ENCODE data around the gene TTF2. TPM values are rescaled to one million over a fixed set of nuclear protein-coding genes. Genes with fewer than 3 reads are reported as not detected.

TTF2 gene
- total RNA-seq, 2 experiments from 2014 or later: 113 to 122 TPM

GRCh38 chr1:117030271-117030877, 29.8 kb upstream of the TTF2 start:
- no peaks in the 10 kb centered on the region for H3K9me3 Mint-ChIP-seq
- no peak for DNase-seq
- H3K36me3 Mint-ChIP-seq (ENCODE audit: low read depth): no peaks in the 10 kb centered on the region
- no peaks in the 10 kb centered on the region for H3K27me3 Mint-ChIP-seq (ENCODE audit: low read depth)
- no peak overlapping the region for H3K27ac Mint-ChIP-seq
- H3K4me3 Mint-ChIP-seq: no peak overlapping the region
- H3K4me1 Mint-ChIP-seq (ENCODE audit: low read depth): peaks cover 17% of the 10 kb centered on the region
- CTCF ChIA-PET: interaction anchor here (1.1 kb wide), 1 partner anchor 27 kb away, joined by 3 read pairs; no protein-coding TSS in a partner anchor
- intact Hi-C loops (cut with micrococcal nuclease): no loop called here

- Mint-ChIP-seq H3K27ac (no peak overlapping the region), H3K9me3 (no peaks in the 10 kb centered on the region), H3K4me1 (ENCODE audit: low read depth) (peaks cover 17% of the 10 kb centered on the region), H3K27me3 (ENCODE audit: low read depth) (no peaks in the 10 kb centered on the region), H3K36me3 (ENCODE audit: low read depth) (no peaks in the 10 kb centered on the region), H3K4me3 (no peak overlapping the region)
- intact Hi-C loops (cut with micrococcal nuclease): no loop called here
- no peak for DNase-seq
- CTCF ChIA-PET: interaction anchor here (0.8 kb wide), 1 partner anchor 15 kb away, joined by 3 read pairs; no protein-coding TSS in a partner anchor
These were observed 27.9 kb upstream of the TTF2 start for GRCh38 chr1:117032266-117032665.

- H3K27me3 Mint-ChIP-seq (ENCODE audit: low read depth): no peaks in the 10 kb centered on the region
- H3K27ac Mint-ChIP-seq: no peak overlapping the region
- no peak for DNase-seq
- no peaks in the 10 kb centered on the region for H3K36me3 Mint-ChIP-seq (ENCODE audit: low read depth)
- no peak overlapping the region for H3K4me3 Mint-ChIP-seq
- H3K4me1 Mint-ChIP-seq (ENCODE audit: low read depth): peaks cover 17% of the 10 kb centered on the region
- H3K9me3 Mint-ChIP-seq: no peaks in the 10 kb centered on the region
- CTCF ChIA-PET: interaction anchor here (0.8 kb wide), 1 partner anchor 16 kb away, joined by 3 read pairs; no protein-coding TSS in a partner anchor
- intact Hi-C loops (cut with micrococcal nuclease): no loop called here
These were observed 27.2 kb upstream of the TTF2 start for GRCh38 chr1:117032681-117033539.

GRCh38 chr1:117033772-117034171, 26.4 kb upstream of the TTF2 start:
- Mint-ChIP-seq H3K4me3 (no peak overlapping the region), H3K27ac (no peak overlapping the region), H3K36me3 (ENCODE audit: low read depth) (no peaks in the 10 kb centered on the region), H3K4me1 (ENCODE audit: low read depth) (peaks cover 17% of the 10 kb centered on the region), H3K9me3 (no peaks in the 10 kb centered on the region), H3K27me3 (ENCODE audit: low read depth) (no peaks in the 10 kb centered on the region)
- intact Hi-C loops (cut with micrococcal nuclease): no loop called here
- DNase-seq: no peak
- CTCF ChIA-PET: no interaction called here

- H3K4me1 Mint-ChIP-seq (ENCODE audit: low read depth): peaks cover 15% of the 10 kb centered on the region
- H3K9me3 Mint-ChIP-seq: no peaks in the 10 kb centered on the region
- CTCF ChIA-PET: no interaction called here
- no peak overlapping the region for H3K27ac Mint-ChIP-seq
- no peak for DNase-seq
- intact Hi-C loops (cut with micrococcal nuclease): no loop called here
- H3K36me3 Mint-ChIP-seq (ENCODE audit: low read depth): no peaks in the 10 kb centered on the region
- H3K4me3 Mint-ChIP-seq: no peak overlapping the region
- no peaks in the 10 kb centered on the region for H3K27me3 Mint-ChIP-seq (ENCODE audit: low read depth)
These were observed 25.3 kb upstream of the TTF2 start for GRCh38 chr1:117034791-117035290.

- intact Hi-C loops (cut with micrococcal nuclease): no loop called here
- Mint-ChIP-seq H3K4me3 (no peak overlapping the region), H3K4me1 (ENCODE audit: low read depth) (peaks cover 6% of the 10 kb centered on the region), H3K36me3 (ENCODE audit: low read depth) (no peaks in the 10 kb centered on the region), H3K9me3 (no peaks in the 10 kb centered on the region), H3K27me3 (ENCODE audit: low read depth) (no peaks in the 10 kb centered on the region), H3K27ac (no peak overlapping the region)
- DNase-seq: no peak
- CTCF ChIA-PET: interaction anchor here (0.7 to 0.8 kb wide), 2 partner anchors 24 to 229 kb away, joined by 3 read pairs; no protein-coding TSS in a partner anchor
These were observed 24.1 kb upstream of the TTF2 start for GRCh38 chr1:117036018-117036461.

- Mint-ChIP-seq H3K4me1 (ENCODE audit: low read depth) (peaks cover 6% of the 10 kb centered on the region), H3K27me3 (ENCODE audit: low read depth) (no peaks in the 10 kb centered on the region), H3K27ac (no peak overlapping the region), H3K36me3 (ENCODE audit: low read depth) (no peaks in the 10 kb centered on the region), H3K4me3 (no peak overlapping the region), H3K9me3 (no peaks in the 10 kb centered on the region)
- no peak for DNase-seq
- CTCF ChIA-PET: interaction anchor here (1.3 kb wide), 1 partner anchor 11 kb away, joined by 3 read pairs; no protein-coding TSS in a partner anchor
- intact Hi-C loops (cut with micrococcal nuclease): no loop called here
These were observed 22.3 kb upstream of the TTF2 start for GRCh38 chr1:117037802-117038201.

- Mint-ChIP-seq H3K27ac (no peak overlapping the region), H3K4me1 (ENCODE audit: low read depth) (peaks cover 5% of the 10 kb centered on the region), H3K27me3 (ENCODE audit: low read depth) (no peaks in the 10 kb centered on the region), H3K36me3 (ENCODE audit: low read depth) (no peaks in the 10 kb centered on the region), H3K9me3 (no peaks in the 10 kb centered on the region), H3K4me3 (no peak overlapping the region)
- CTCF ChIA-PET: interaction anchor here (1.3 kb wide), 1 partner anchor 10 kb away, joined by 3 read pairs; no protein-coding TSS in a partner anchor
- intact Hi-C loops (cut with micrococcal nuclease): no loop called here
- no peak for DNase-seq
These were observed 21.9 kb upstream of the TTF2 start for GRCh38 chr1:117038236-117038635.

- no peaks in the 10 kb centered on the region for H3K27me3 Mint-ChIP-seq (ENCODE audit: low read depth)
- H3K36me3 Mint-ChIP-seq (ENCODE audit: low read depth): peaks cover 4% of the 10 kb centered on the region
- H3K9me3 Mint-ChIP-seq: peaks cover 3% of the 10 kb centered on the region
- no peak overlapping the region for H3K4me3 Mint-ChIP-seq
- no peak for DNase-seq
- H3K4me1 Mint-ChIP-seq (ENCODE audit: low read depth): peaks cover 18% of the 10 kb centered on the region
- intact Hi-C loops (cut with micrococcal nuclease): no loop called here
- no peak overlapping the region for H3K27ac Mint-ChIP-seq
- CTCF ChIA-PET: interaction anchor here (1.4 kb wide), 1 partner anchor 372 kb away, joined by 3 read pairs; no protein-coding TSS in a partner anchor
These were observed 15.9 kb upstream of the TTF2 start for GRCh38 chr1:117044217-117044616.

GRCh38 chr1:117045644-117046043, 14.5 kb upstream of the TTF2 start:
- Mint-ChIP-seq H3K9me3 (peaks cover 3% of the 10 kb centered on the region), H3K36me3 (ENCODE audit: low read depth) (peaks cover 10% of the 10 kb centered on the region), H3K4me3 (no peak overlapping the region), H3K27ac (peak overlapping the region; percentile 31), H3K4me1 (ENCODE audit: low read depth) (peaks cover 32% of the 10 kb centered on the region), H3K27me3 (ENCODE audit: low read depth) (no peaks in the 10 kb centered on the region)
- CTCF ChIA-PET: no interaction called here
- intact Hi-C loops (cut with micrococcal nuclease): no loop called here
- no peak for DNase-seq

GRCh38 chr1:117046781-117047180, 13.3 kb upstream of the TTF2 start:
- Mint-ChIP-seq H3K4me3 (no peak overlapping the region), H3K27me3 (ENCODE audit: low read depth) (no peaks in the 10 kb centered on the region), H3K36me3 (ENCODE audit: low read depth) (peaks cover 10% of the 10 kb centered on the region), H3K27ac (no peak overlapping the region), H3K9me3 (peaks cover 3% of the 10 kb centered on the region), H3K4me1 (ENCODE audit: low read depth) (peaks cover 44% of the 10 kb centered on the region)
- CTCF ChIA-PET: interaction anchor here (0.6 to 1.2 kb wide), 4 partner anchors 25 to 322 kb away, joined by 3 to 6 read pairs (median 4); no protein-coding TSS in a partner anchor
- DNase-seq: no peak
- intact Hi-C loops (cut with micrococcal nuclease): no loop called here

GRCh38 chr1:117047271-117047670, 12.9 kb upstream of the TTF2 start:
- intact Hi-C loops (cut with micrococcal nuclease): no loop called here
- H3K9me3 Mint-ChIP-seq: peaks cover 3% of the 10 kb centered on the region
- H3K4me1 Mint-ChIP-seq (ENCODE audit: low read depth): peaks cover 49% of the 10 kb centered on the region
- H3K27ac Mint-ChIP-seq: no peak overlapping the region
- no peak for DNase-seq
- peaks cover 10% of the 10 kb centered on the region for H3K36me3 Mint-ChIP-seq (ENCODE audit: low read depth)
- H3K27me3 Mint-ChIP-seq (ENCODE audit: low read depth): no peaks in the 10 kb centered on the region
- H3K4me3 Mint-ChIP-seq: no peak overlapping the region
- CTCF ChIA-PET: interaction anchor here (0.6 to 1.2 kb wide), 4 partner anchors 26 to 323 kb away, joined by 3 to 6 read pairs (median 4); no protein-coding TSS in a partner anchor
